AG10803 (cell line): ENCODE results near the gene ELOVL5.
A peak's percentile ranks its signal among the peaks of the same experiment; 100 is the strongest.
"Not testable (repeated sequence)": the region's sequence is repeated elsewhere in the genome, so short reads cannot be mapped to it uniquely, and the experiment has no call there.

Experiments
- DNase-seq: peaks from one replicate; pipeline ENCODE4 v3.0.0; 2010; ENCODE audit warnings: low read depth
- H3K4me3 ChIP-seq: 2 replicates; pipeline ENCODE4 v1.5.1; 2011; ENCODE audit warnings: mild to moderate bottlenecking, low read length, control low read depth
- CTCF ChIP-seq: conservative IDR thresholded peaks from 2 replicates; pipeline ENCODE4 v1.5.1; 2011; ENCODE audit warnings: mild to moderate bottlenecking, low read length, control low read depth, inconsistent platforms

The ELOVL5 gene

GRCh38 chr6:53310771-53311585 is 37.8 kb downstream of the ELOVL5 start:
- no peak for TF ChIP-seq CTCF
- H3K4me3 ChIP-seq = no peak overlapping the region
- peak; percentile 32 for DNase-seq

GRCh38 chr6:53309901-53310300 is 38.8 kb downstream of the ELOVL5 start:
- no peak for DNase-seq

GRCh38 chr6:53309059-53309900 is 39.5 kb downstream of the ELOVL5 start:
- no peak for TF ChIP-seq CTCF
- H3K4me3 ChIP-seq = no peak overlapping the region
- DNase-seq = peak; percentile 91

More at GRCh38 chr6:53309901-53310300, 38.8 kb downstream of the ELOVL5 start:
- no peak for TF ChIP-seq CTCF
- H3K4me3 ChIP-seq = no peak overlapping the region

GRCh38 chr6:53306819-53307347 is 41.9 kb downstream of the ELOVL5 start:
- no peak for TF ChIP-seq CTCF
- DNase-seq = no peak
- no peak overlapping the region for H3K4me3 ChIP-seq

GRCh38 chr6:53306217-53306616 is 42.5 kb downstream of the ELOVL5 start:
- not testable (repeated sequence) for DNase-seq

GRCh38 chr6:53305506-53306005 is 43.2 kb downstream of the ELOVL5 start:
- H3K4me3 ChIP-seq, DNase-seq: not testable (repeated sequence)

More at GRCh38 chr6:53306217-53306616, 42.5 kb downstream of the ELOVL5 start:
- not testable (repeated sequence) for H3K4me3 ChIP-seq

GRCh38 chr6:53304953-53305352 is 43.8 kb downstream of the ELOVL5 start:
- H3K4me3 ChIP-seq, DNase-seq: not testable (repeated sequence)

- DNase-seq = peak; percentile 89
- TF ChIP-seq CTCF = no peak
- peak overlapping the region; percentile 23 for H3K4me3 ChIP-seq
Measured at GRCh38 chr6:53302678-53303360, 45.9 kb downstream of the ELOVL5 start.
